K562 (cell line): ENCODE data around the gene NUP62CL. TPM values are rescaled to one million over a fixed set of nuclear protein-coding genes. Genes with fewer than 3 reads are reported as not detected.

ENCODE experiments used
- CC2D1A ChIP-seq: fragments of 450-650 bp; IDR thresholded peaks from 2 replicates; pipeline ENCODE4 v1.6.1; 2017; ENCODE audit warnings: mild to moderate bottlenecking
- DMBX1 ChIP-seq: fragments of 250-450 bp; sonication (Bioruptor Pico); IDR thresholded peaks from 2 replicates; pipeline ENCODE4 v1.8.0; 2022; ENCODE audit warnings: inconsistent platforms, mild to moderate bottlenecking, moderate library complexity, borderline replicate concordance
- ESRRB ChIP-seq: fragments of 250-450 bp; sonication (Bioruptor Pico); IDR thresholded peaks from 2 replicates; pipeline ENCODE4 v1.5.0; 2020; ENCODE audit warnings: mild to moderate bottlenecking, moderate library complexity, borderline replicate concordance
- FUS ChIP-seq: fragments of 200-400 bp; formaldehyde crosslinking; optimal IDR thresholded peaks from 2 replicates; pipeline ENCODE3; 2017; ENCODE audit warnings: low read depth, low read length
- GTF2A2 ChIP-seq: IDR thresholded peaks from 2 replicates; pipeline ENCODE4 v1.6.1; 2016; ENCODE audit warnings: mild to moderate bottlenecking, missing genetic modification characterization, missing compliant biosample characterization
- NCOA2 ChIP-seq, 2 experiments: fragments of 450-650 bp; IDR thresholded peaks; 2 replicates each; pipeline ENCODE4 v1.6.1; 2018; ENCODE audit warnings: mild to moderate bottlenecking in 2 of 2, moderate library complexity in 1 of 2; ENCODE audit not compliant: partially characterized antibody in 2 of 2
- NFIC ChIP-seq: fragments of 450-650 bp; IDR thresholded peaks from 2 replicates; pipeline ENCODE4 v1.6.1; 2017; ENCODE audit warnings: mild to moderate bottlenecking, inconsistent platforms
- NR1H2 ChIP-seq: sonication (generic); formaldehyde crosslinking; IDR thresholded peaks from 2 replicates; pipeline ENCODE4 v1.4.0; 2020; ENCODE audit warnings: mild to moderate bottlenecking, missing genetic modification reagents
- POU5F1 ChIP-seq: fragments of 150-350 bp; IDR thresholded peaks from 2 replicates; pipeline ENCODE4 v1.6.1; 2014; ENCODE audit warnings: borderline replicate concordance, low read length, low read depth, mild to moderate bottlenecking; ENCODE audit not compliant: partially characterized antibody
- SRSF3 ChIP-seq: fragments of 200-400 bp; formaldehyde crosslinking; IDR thresholded peaks from 2 replicates; pipeline ENCODE4 v1.6.1; 2016; ENCODE audit warnings: mild to moderate bottlenecking, low read length, moderate library complexity; ENCODE audit not compliant: insufficient read depth
- UBTF ChIP-seq, 2 experiments: IDR thresholded peaks; 2 replicates each; pipeline ENCODE4 v1.6.1; 2012; ENCODE audit warnings: improper control_type of control experiment in 2 of 2, low read depth in 2 of 2, low read length in 2 of 2, borderline replicate concordance in 1 of 2
- ZNF174 ChIP-seq: fragments of 250-450 bp; sonication (Bioruptor Pico); IDR thresholded peaks from 2 replicates; pipeline ENCODE4 v1.4.0; 2020; ENCODE audit warnings: mild to moderate bottlenecking
- ZNF561 ChIP-seq: fragments of 450-650 bp; formaldehyde crosslinking; conservative IDR thresholded peaks from 2 replicates; pipeline ENCODE4 v1.4.0; 2020; ENCODE audit warnings: mild to moderate bottlenecking, moderate library complexity
- polyA plus RNA-seq, 8 experiments: library from polyadenylated mRNA; depleted of rRNA in 4 of 8; stranded (reverse) in 5 of 8; unstranded in 3 of 8; fragments of >200 nt; fragmentation: Nextera tagmentation in 2 of 8; fragmentation: Illumina TruSeq in 1 of 8; extraction: Ambion mirVana in 2 of 8; extraction: Trizol in 1 of 8; gene quantifications; 2 replicates each; pipeline versions ENCODE4 v1.2.1 to v1.2.3, GENCODE V29; 2011 to 2014; ENCODE audit warnings: inconsistent platforms in 1 of 8, missing spikeins in 1 of 8
- total RNA-seq, 7 experiments: library from RNA; depleted of rRNA in 6 of 7; stranded (reverse); fragments of >200 nt in 6 of 7; fragmentation: Illumina TruSeq in 2 of 7; extraction: Trizol in 2 of 7; gene quantifications; 2 replicates each; pipeline versions ENCODE4 v1.2.1 to v1.2.3, GENCODE V29; 2011 to 2021; ENCODE audit warnings: low replicate concordance in 1 of 7

Gene NUP62CL
- total and polyA plus RNA-seq, 9 of the 15 experiments (the other 6 are each of a cell fraction or from before 2014, with no cell fraction given): 29.7 to 101 (median 42.7) TPM

GRCh38 chrX:107135965-107136307 lies 70.3 kb downstream of the NUP62CL start (continued):
- TF ChIP-seq FUS: no peak
- TF ChIP-seq ESRRB (CRISPR knock-in tag): no peak
- no peak for TF ChIP-seq GTF2A2
- no peak for TF ChIP-seq NCOA2 (IDR thresholded peaks at IDR 0.05; ENCODE audit: partially characterized antibody in 2 of 2)
- TF ChIP-seq NR1H2 (CRISPR knock-in tag): no peak
- no peak for TF ChIP-seq ZNF174 (CRISPR knock-in tag)
- no peak for TF ChIP-seq POU5F1
- no peak for TF ChIP-seq UBTF (IDR thresholded peaks at IDR 0.05; ENCODE audit: borderline replicate concordance in 1 of 2, low read depth in 2 of 2, low read length in 2 of 2)
- no peak for TF ChIP-seq SRSF3
- TF ChIP-seq DMBX1 (CRISPR knock-in tag): no peak
- TF ChIP-seq ZNF561 (CRISPR knock-in tag): no peak
- TF ChIP-seq NFIC: no peak
- TF ChIP-seq CC2D1A: no peak
- TF ChIP-seq, all 486 proteins: peak for 17
